PC-9 (cell line): ENCODE results near the gene NCK2.

Experiments
- EZH2 ChIP-seq: fragments of 200-600 bp; sonication (generic); IDR thresholded peaks from 2 replicates; pipeline ENCODE4 v1.8.0; 2017; ENCODE audit warnings: antibody characterized with exemption, low read depth
- TF ChIP-seq, protein P1 (sequence below): fragments of 200-600 bp; sonication (generic); conservative IDR thresholded peaks from 2 replicates; pipeline ENCODE4 v1.6.1; 2017; ENCODE audit warnings: mixed run types, antibody characterized with exemption, mild to moderate bottlenecking, moderate library complexity

DNA sequence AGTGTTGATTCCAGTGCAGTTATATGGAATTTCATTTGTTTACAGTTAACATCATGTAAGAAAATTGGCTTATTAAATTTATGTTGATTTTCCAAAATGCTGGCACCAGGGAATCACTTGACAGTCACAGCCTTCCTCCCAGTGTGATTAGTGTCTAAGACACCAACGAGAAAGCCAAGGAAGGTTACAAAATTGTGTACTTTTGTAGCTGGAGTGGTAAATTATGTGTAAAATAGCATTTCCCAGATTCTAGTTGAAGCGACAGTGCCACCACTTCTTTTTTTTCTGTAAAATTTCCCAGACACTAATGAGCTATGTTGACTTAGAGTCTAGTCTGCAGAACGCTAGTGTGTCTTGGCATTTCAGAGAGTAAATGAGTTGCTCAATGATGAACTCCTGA, 101.3 kb downstream of the NCK2 start:
- no peak for TF ChIP-seq EZH2
- TF ChIP-seq, protein P1, sequence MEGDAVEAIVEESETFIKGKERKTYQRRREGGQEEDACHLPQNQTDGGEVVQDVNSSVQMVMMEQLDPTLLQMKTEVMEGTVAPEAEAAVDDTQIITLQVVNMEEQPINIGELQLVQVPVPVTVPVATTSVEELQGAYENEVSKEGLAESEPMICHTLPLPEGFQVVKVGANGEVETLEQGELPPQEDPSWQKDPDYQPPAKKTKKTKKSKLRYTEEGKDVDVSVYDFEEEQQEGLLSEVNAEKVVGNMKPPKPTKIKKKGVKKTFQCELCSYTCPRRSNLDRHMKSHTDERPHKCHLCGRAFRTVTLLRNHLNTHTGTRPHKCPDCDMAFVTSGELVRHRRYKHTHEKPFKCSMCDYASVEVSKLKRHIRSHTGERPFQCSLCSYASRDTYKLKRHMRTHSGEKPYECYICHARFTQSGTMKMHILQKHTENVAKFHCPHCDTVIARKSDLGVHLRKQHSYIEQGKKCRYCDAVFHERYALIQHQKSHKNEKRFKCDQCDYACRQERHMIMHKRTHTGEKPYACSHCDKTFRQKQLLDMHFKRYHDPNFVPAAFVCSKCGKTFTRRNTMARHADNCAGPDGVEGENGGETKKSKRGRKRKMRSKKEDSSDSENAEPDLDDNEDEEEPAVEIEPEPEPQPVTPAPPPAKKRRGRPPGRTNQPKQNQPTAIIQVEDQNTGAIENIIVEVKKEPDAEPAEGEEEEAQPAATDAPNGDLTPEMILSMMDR: no peak
